ENCODE measurements around the gene ASMTL.

GRCh38 chrX:1433646-1434357 lies 18.9 kb downstream of the ASMTL start:
- TF ChIP-seq ZFP30 (CRISPR knock-in tag; IDR thresholded peaks at IDR 0.05) (no peak), ISL1 (CRISPR knock-in tag; IDR thresholded peaks at IDR 0.05) (no peak), ZNF565 (CRISPR knock-in tag; conservative IDR thresholded peaks at IDR 0.05; ENCODE audit: low read depth) (no peak)
